Activated CD4-positive, alpha-beta T cell treated with anti-CD3 and anti-CD28 coated beads, Interleukin-2, Interleukin-6, amounts not matched to agents 100 ng/mL and 50 ng/mL, durations not matched to agents 16 hours and 8 hours (primary cell): ENCODE measurements around the gene FOXN1.

ENCODE experiments used
- DNase-seq: peaks from one replicate; pipeline ENCODE4 v3.0.0-alpha.2; 2020

FOXN1 gene

DNA sequence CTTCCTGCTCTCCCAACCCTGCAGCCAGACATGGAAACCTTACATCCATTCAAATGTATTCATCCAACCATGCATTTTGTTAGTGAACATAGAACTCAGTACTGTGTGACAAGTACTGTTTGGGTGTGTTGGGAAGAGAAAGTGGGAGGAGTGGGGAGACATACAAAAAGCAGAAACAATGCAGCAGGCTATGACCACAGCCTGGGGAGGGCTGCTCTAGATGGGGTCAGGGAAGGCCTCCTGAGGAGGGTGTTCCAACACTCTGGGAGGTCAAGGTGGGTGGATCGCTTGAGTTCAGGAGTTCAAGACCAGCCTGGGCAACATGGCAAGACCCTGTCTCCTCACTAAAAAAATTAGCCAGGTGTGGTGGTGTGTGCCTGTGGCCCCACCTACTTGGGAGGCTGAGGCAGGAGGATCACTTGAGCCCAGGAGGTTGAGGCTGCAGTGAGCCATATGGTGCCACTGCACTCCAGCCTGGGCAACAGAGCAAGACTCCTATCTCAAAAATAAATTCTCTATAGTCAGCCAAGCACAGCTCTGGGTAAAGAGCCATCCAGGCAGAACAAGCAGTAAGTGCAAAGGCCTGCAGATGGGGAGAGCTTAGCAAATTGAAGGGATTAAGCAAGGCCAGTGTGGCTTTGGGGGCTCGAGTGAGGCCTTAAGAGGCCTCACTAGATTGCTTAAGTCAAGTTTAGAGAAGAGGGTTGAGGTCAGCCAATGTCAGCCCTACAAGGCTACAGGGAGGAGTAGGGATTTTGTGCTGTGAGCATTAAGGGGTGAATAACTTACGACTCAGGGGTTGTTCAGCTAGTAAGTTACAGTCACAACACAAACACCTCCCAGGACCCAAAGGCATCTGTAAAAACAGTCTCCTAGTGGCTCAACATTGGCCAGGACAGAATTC lies 27.2 kb upstream of the FOXN1 start:
- DNase-seq = no peak

DNA sequence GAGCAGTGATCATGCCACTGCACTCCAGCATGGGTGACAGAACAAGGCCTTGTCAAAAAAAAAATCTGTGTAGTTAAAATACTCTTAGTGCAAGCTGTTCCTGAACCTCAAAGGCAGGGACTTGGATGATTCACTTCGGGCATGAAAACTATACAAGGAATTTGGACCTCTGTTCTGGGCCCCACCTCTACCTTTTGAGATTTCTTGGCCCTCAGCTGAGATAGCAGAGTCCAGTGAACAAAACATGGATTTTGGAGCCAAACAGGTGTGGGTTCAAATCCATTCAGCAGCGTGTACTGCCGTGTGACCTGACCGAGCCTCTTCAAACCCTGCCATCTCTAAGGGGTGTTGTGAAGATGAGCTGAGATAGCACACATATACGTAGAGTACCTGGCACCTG lies 25.9 kb upstream of the FOXN1 start:
- no peak for DNase-seq

DNA sequence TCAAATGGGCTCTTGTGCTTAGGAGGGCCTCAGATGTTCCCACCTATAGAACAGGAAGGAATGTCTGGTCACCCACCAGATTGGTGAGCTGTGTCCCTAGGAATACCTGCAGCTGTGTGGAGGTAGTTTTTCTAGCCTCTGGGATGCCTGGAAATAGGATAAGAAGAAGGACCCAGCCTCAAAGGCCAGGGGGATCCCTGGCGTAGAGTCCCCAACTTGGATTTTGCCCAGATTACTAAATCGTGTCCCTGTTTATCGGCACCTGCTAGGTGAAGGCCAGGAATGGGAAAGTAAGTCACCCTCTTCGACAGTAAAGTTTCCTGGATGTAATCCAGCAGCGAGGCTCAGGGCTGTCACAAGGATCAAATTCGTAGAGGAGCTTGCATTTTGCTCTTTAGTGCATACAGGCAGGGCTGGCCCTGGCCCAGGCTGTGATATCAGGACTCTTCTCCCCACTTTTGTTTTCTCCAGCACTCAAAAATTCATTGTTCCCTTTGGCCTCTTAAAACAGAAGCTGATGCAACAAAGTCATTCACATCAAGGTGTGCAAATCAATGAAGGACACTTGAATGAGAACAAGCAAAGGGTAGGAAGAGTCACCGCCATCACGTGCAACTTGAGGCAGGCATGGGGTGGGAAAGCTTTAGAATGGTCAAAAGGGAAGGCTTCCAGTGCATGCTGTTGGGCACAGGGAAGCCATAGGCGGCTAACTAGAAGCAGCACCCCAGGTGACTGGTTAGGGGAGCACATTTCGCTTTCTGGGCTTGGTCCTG lies 25.2 kb upstream of the FOXN1 start:
- DNase-seq = no peak

DNA sequence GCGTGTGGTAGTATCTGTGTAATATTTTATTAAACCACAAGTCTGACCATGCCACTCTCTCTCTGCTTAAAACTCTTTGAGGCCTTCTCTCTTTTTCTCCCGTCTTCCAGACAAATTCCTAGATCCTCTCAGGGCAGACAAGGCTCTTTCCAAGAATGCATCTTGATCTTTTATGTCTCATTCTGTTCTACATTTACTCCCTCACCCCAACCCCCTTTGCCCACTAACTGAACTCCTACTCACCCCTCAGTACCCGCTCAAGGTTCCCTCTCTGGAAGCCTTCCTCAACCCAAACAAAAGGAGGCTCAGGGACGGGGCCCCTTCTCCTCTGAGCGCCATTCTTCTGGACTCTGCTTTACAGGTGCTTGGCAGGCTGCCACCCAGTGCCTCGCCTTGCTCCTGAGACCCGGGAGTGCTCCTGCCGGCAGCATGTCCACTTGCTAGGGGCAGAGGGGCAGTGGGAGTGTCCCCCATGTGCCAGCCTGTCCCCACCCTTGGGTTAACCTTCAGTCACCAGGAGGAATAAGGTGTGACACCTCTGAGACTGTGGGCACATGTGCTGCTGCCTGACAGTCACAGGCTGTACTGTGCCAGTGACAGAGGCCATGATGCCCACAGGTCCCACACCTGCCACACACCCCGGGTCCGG lies 23.5 kb upstream of the FOXN1 start:
- DNase-seq = no peak

DNA sequence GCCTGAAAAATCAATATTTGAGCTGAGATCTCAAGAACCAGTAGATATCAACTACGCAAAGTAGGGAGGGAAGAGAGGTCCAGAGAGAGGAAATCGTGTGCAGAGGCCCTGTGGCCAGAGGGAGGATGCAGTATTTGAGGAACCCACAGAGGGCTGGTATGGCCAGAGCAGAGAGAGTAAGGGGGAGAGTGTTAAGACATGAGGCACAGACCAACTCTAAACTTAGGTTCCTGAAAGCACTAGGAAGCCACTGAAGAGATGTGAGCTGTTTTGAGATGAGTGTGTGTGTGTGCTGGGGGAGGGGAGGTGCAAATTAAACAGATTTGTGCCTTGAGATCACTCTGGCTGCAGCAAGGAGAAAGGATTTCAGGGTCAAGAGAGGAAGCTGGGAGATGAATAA lies 21.9 kb upstream of the FOXN1 start:
- DNase-seq = peak; percentile 75

DNA sequence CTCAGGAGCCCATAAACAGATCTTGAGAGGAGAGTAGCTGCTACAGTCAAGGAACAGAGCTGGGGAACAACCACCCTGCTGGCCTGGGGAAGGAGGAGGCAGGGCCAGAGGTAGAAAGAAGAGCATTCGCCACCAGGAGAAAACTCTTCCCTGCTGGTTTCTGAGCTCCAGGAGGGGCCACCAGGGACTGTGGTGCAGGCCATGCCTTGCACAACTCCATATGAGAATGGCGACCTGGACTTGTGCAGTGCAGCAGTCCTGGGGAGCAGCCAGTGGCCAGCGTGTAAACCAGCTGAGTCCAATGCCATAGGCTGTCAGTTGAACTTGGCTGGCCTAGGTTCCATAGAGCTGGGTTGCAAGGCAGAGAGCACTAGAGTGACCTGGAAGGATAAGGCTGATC lies 21.1 kb upstream of the FOXN1 start:
- no peak for DNase-seq

DNA sequence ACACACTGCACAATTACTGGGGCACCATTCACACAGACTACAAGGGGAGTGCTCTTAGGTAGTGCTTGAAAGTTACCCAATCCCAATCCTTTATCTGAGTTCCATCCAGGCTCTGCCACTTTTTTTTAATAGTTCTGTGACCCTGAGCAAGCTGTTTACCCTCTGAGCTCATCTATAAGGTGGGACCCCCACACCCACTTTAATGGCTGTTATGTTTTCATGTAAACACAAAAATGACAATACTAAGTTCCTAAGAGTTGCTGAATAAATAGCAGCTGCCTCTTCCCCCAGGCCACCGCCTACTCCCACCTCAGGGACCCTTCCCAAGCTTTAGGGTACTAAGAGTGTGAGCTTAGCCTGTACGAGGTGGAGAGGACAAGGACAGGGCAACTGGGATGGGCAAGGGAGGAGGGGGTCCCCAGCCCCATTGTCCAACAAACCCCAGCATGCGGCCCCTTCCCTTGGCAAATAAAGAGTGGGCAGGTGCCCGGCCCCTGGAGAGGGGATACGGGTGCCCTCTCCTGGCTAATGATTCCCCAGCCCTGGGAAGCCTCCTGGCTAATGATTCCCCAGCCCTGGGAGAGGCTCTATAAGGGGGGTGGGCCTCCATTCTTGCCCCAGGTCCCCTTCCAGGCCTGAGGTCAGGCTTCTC lies 18.1 kb upstream of the FOXN1 start:
- no peak for DNase-seq

DNA sequence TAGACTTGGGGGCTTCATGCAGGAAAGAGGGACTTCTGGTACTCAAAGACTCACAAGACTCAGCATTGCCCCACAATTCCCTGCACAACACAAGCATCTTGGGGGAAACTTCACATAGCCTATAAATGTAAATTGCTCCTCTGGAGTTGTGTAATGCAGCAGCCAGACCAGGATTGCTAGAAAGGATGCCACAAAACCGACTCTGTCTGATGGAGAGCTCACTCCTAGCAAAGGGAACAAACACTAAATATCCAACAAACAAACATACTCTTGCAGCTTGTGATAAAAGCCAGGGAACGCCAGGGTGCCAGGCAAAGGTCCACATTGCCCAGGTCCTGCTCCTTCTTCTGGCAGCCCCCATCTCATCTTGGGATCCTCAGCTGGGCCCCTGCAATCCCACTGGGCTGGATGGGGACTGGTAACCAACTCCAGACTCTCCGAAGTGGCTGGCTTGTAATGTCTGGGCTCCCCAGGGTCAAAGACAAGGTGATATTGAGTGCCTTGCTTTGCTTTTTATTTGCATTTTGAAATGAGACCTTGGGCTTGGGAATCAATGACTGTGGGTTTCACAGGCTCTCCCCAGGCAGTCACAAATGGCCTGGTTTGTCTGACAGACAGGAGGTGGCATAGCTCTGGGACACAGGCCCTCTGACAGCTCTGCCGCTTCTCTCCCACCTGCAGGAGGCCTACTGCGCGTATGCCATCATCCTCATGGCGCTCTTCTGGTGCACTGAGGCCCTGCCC lies 17.4 kb upstream of the FOXN1 start:
- DNase-seq = no peak

DNA sequence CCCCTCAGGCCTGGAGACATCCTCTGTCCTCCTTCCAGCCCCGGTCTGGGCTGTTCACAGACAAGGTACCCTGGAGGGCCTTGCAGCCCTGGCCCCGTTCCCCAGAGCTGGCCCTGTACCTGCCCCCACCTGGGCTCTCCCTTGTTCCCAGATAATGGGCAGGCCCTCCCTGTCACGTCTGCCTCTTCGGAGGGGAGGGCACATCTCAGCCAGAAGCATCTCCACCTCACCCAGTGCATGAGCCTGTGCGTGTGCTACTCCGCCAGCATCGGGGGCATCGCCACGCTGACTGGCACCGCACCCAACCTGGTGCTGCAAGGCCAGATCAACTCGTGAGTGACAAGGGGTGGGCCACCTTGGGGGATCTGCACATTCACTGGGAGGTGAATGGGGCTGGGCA lies 14.9 kb upstream of the FOXN1 start:
- DNase-seq = no peak

DNA sequence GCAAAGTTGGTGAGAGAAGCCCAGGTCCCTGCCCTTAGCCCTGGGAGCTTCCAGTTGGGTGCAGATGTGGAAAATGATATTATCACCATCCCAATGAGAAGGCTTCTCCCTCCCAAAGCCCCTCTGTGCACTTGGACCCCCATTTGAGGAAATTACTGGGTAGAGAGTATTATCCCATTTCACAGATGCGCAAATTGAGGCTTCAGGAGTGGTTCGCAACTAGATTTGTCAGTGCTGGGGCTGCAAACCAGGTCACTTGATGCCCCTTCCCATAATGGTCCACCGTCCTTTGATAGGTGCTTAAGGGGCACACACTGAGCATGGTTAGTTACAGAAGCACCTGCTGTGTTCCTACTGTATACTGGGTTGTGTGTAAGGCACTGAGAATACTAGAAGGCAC lies 14.3 kb upstream of the FOXN1 start:
- no peak for DNase-seq

DNA sequence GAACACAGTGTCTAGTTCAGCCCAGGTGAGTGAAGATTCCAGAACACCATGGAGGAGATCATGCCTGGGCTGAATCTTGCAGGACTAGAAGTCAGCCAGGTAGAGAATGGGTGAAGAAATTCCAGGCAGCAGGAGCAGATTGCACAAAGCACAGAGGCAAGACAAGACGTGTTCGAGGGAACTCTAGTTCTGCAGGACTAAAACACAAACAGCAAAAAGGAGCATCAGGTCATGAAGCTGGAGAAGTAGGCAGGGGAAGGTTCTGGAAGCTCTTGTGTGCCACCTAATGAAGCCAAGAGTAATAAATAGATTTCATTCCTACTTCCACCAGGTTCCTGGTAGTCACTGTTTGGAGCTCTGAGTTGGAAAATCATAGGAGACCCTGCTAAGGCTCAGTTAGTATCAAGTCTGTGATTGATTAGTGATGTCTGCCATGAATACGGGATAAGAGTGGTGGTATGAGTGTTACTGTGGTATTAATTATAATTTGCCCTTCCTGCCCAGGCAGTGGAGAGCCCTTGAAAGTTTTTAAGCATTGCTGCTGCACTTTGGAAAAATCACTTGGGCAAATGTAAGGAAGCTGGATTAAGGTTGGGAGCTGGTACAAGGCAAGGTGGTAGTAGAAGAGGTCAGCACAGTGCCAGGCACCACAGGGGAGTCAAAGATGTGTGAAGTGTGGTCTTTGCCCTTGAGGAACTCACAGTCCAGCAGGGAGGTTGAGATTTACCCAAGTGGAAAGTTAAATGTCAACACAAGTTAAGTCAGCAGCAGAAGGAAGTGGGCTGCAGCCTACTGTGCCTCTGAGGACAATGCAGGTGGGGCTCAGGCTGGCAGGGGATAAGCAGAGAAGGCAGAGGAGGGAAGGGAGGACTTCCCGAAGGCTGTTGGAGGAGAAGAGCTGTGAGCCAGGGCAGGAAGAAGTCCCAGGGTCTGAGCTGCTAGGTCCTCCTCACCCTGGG lies 13.5 kb upstream of the FOXN1 start:
- DNase-seq = no peak

DNA sequence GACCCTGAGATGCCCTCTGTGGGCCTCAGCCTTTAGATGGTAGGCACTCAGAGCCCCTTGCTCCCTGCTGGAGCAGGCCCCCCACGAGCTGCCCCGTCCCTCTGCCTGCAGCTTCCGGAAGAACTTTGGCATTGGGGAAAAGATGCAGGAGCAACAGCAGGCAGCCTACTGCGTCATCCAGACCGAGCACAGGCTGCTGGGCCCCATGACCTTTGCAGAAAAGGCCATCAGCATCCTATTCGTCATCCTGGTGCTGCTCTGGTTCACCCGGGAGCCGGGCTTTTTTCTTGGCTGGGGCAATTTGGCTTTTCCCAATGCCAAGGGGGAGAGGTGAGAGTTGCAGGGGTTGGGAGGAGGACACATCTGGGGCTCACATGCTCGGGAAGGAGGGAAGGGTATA lies 12.7 kb upstream of the FOXN1 start:
- DNase-seq = no peak

DNA sequence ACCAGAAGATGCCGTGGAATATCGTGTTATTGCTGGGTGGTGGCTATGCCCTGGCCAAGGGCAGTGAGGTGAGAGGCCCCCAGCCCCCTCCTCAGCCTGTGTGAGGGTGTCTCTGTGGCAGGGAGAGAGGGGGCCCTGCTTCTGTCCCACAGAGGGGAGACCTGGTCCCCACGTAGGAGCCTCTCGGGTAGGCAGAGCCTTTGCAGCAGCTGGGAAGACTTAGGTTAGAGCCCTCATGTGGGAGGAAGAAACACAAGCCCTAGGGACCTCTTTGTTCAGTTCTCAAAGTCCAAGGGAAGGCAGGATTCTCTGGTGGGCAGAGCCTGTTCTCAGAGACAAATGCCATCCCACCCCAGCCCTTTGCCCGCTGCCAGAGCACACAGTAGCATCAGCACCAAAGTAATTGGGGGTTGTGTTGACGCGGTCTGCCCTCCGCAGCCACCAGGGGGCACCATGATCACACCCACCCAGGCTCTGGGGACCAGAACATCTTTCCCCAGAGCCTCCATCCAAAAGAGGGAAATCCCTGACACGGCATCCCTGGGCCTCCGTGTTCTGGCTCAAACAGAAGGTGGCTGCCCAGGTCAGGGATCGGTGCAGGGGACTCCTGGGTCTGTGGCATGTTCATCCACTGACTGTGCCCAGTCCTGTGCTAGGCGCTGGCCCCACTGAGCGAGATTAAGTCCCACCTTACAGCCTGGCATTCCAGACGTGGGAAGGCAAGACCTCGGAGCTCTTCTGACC lies 11.5 kb upstream of the FOXN1 start:
- peak; percentile 84 for DNase-seq

DNA sequence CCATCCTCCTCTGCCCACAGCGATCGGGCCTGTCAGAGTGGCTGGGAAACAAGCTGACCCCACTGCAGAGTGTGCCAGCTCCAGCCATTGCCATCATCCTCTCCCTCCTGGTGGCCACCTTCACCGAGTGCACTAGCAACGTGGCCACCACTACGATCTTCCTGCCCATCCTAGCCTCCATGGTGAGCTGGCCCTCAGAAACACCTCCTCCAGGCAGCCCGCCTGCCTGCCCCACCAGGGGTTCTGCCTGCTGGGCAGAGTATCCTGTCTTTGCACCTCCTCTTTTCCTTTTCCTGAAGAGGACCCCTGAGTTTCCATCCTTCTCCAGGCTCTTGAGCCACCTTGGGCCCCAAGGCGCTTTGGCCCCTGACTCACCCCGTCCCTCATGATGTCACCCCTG lies 10.5 kb upstream of the FOXN1 start:
- DNase-seq = no peak

DNA sequence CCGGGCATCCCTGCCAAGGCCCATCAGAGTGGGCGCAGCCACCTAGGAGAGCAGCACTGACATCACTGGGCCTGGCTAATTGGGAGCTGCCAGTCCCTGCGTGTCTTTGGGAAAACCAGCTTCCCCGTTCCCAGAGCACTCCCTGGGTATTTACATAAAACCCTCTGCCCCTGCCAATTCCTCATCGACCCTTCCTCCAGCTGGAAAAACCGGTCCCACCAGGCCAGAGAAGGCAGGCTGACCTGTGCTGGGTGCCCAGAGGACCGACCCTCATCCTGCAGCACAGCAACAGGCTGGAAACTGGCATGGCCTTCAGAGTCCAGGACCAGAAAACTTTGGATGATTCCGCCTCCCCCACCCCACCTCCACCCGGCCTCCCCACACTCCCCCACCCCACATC lies 8.2 kb upstream of the FOXN1 start:
- no peak for DNase-seq

DNA sequence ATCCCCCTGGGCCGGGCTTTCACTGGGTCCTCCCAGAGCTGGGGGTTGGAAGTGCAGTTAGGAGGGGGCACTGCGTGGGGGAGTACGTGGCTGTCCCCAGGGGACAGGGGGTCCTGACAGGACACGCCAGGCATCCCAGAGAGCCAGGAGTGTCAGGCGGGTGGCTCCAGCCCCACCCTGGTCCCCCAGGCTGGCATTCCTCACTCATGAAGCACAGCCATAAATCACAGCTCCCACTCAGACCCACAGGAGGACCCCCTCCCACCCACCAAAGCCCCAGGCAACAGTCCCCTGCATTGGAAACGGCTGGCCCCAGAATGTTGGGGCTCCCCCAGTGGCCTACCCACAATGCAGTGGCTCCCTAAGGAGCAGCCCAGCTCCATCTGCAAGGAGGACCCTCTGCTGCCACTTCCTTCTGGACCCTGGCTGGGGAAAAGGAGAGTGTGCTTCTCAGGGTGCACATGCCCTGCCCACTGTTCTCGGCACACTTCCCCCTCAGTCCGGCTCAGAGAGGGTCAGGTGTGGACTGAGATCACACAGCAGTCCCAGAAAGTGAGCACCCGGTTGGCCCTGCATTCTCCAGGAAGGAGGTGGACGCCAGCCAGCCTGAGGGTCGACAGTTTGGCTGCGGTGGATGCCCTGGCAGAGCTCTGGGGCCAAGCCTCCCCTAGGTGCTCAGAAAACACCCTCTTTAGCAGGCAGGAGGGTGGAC lies 7.3 kb upstream of the FOXN1 start:
- no peak for DNase-seq

DNA sequence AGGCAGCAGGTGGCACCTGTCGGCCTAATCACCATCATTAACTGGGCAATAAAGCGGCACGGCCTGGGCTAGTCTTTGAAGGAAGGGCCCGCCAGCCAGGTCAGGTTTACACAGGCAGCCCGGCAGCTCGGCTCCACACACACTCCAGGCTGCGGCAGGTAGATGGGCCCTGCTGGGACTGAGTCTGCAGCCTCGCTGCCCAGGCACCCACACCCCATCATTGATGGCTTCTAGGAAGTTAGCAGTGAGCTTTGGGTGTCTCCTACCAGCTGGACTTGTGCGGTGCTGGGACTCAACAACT lies 6.8 kb upstream of the FOXN1 start:
- DNase-seq = no peak

DNA sequence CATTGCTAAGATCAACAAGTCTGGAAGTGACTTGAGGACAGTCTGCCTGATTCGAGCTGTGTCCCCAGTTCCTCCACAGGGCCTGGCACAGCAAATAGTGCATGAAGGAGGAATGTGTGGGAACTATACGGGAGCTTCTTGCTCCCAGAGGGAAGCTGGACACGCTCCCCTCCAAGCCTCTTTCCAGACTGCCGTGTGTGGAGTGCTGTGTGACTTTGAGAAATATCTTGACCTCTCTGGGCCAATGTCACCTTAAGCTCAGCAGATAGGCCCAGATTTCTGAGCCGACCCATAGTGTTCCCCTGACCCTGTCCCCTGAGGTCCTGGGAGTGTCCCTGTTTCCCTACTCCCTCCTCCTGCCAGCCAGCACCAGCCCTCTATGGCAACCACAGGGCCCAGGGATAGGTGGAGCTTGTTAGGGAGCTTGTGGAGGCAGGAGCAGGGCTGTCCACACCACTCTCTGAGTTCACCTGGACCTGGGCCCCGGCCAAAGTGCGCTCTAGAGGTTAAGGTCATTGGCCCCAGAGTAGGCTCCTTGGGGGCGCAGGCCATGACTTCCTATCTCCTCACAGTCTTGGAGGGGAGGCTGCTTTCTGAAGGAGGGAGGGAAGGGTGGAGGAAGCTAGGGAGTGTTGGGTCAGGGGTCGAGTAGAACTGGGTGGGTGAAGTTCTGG lies 6.3 kb upstream of the FOXN1 start:
- DNase-seq = no peak

DNA sequence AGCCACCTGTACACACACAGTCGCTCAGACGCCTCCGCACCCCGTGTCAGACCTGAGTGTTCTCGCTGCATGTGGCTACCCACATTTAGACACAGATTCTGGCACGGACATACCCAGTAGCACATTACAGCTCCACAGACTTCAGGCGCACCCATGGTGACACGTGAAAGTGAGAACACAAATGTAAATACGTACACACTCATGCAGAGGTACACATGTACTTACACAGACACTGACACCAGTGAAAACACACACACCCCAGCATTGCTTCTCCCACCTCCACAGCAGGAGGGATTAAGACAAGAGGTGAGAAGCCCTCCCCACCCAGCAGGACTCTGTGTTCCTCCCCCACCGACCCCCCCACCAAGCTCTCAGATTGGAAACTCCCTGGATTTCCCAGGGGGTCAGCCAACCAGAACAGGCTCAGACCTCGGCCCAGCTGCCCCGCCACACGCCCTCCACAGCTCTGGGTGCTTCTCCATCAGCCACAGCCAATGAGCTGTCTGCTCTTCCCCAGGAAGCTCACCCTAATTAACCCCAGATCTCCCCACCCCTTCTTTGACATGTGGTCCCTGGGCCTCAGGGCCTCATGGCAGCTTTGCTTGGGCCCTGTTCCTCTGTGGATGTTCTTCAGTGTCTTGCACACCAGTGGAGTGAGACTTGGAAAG lies 5.3 kb upstream of the FOXN1 start:
- no peak for DNase-seq
